ENCODE data around the gene LTBP2. TPM values are rescaled to one million over a fixed set of nuclear protein-coding genes. Genes with fewer than 3 reads are reported as not detected.

Gene LTBP2
- total RNA-seq, 1 experiment from 2014 or later, result 30.0 TPM

Other genes starting within 250 kb of the LTBP2 start
- gene SYNDIG1L, start 186.0 kb downstream of the LTBP2 start, total RNA-seq (2014; rRNA removed; shearing (Covaris generic)), result not detected in 2 replicates
- 130 and 177 TPM in 2 replicates for gene NPC2, start 118.9 kb downstream of the LTBP2 start, total RNA-seq (2014; rRNA removed; shearing (Covaris generic))
- gene ISCA2, start 118.5 kb downstream of the LTBP2 start, total RNA-seq (2014; rRNA removed; shearing (Covaris generic)), result 44.6 and 78.7 TPM in 2 replicates
- 17.6 and 27.9 TPM in 2 replicates for gene AREL1, start 100.8 kb upstream of the LTBP2 start, total RNA-seq (2014; rRNA removed; shearing (Covaris generic))
- 51.4 and 63.4 TPM in 2 replicates for gene FCF1, start 100.9 kb upstream of the LTBP2 start, total RNA-seq (2014; rRNA removed; shearing (Covaris generic))
- 10.4 and 12.2 TPM in 2 replicates for gene YLPM1, start 151.1 kb upstream of the LTBP2 start, total RNA-seq (2014; rRNA removed; shearing (Covaris generic))

All from G401 (cell line).